ENCODE results near the gene RASA2. TPM values are rescaled to one million over a fixed set of nuclear protein-coding genes. Genes with fewer than 3 reads are reported as not detected.

The RASA2 gene
- total and polyA plus RNA-seq, 2 of the 8 experiments (the other 6 are each of a cell fraction or from before 2014, with no cell fraction given): 3.5 to 15.9 TPM

DNA sequence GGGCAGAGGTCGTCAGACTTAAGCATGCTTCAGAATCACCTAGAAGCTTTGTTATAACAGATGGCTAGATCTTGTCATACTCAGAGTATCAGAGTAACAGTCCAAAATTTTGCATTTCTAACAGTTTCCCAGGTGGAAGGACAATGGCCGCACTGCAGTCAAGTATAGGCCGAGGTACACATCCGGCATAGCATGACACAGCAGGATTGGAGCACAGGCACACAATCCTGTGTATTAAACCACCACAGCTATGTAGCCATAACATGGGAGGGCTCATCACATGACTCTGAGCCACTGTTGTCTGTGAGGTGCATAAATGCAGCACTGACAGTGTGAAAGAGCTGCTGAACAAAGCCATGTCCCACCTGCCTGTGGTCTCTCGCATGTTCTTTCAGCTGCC is 165.5 kb downstream of the RASA2 start (continued):
- TF ChIP-seq EGR1 (IDR thresholded peaks at IDR 0.05; ENCODE audit: borderline replicate concordance, low read depth, low read length) (no peak), KDM1A (IDR thresholded peaks at IDR 0.05; ENCODE audit: borderline replicate concordance, low read length) (no peak), RBBP5 (IDR thresholded peaks at IDR 0.05; ENCODE audit: borderline replicate concordance, low read depth, low read length) (no peak), CBX5 (IDR thresholded peaks at IDR 0.05; ENCODE audit: low read depth, low read length) (no peak), EZH2 (IDR thresholded peaks at IDR 0.05; ENCODE audit: low read depth, low read length, severe bottlenecking) (no peak), CHD1 (IDR thresholded peaks at IDR 0.05; ENCODE audit: low read depth, low read length) (no peak), SP1 (IDR thresholded peaks at IDR 0.05; ENCODE audit: low read depth, low read length) (no peak), JUND (IDR thresholded peaks at IDR 0.05; ENCODE audit: low read length) (no peak)

Data from H1 (cell line).